HG03354 (cell line): ENCODE data around the gene IER2.

Experiments used
- ATAC-seq: cut with Tn5 transposase; IDR thresholded peaks from one replicate; pipeline ENCODE4 v1.9.1; 2021; ENCODE audit warnings: mild to moderate bottlenecking; ENCODE audit not compliant: unreplicated experiment, poor library complexity, severe bottlenecking

The IER2 gene

GRCh38 chr19:13150187-13150930 is at the start of gene IER2, which contains the start of gene STX10:
TSS of gene IER2 (plus strand) at chr19:13150411. CDS start at chr19:13153187, 2,776 bp downstream.
TSS of gene STX10 (minus strand) at chr19:13150375. CDS start at chr19:13150173, 202 bp downstream.
- peak; percentile 38 for ATAC-seq

- no peak for ATAC-seq
Measured at GRCh38 chr19:13100841-13101589, 49.2 kb upstream of the IER2 start.

GRCh38 chr19:13101590-13102415 is 48.4 kb upstream of the IER2 start:
- no peak for ATAC-seq

- ATAC-seq: peak; percentile 2
Measured at GRCh38 chr19:13102416-13102665, 47.9 kb upstream of the IER2 start.

- peak; percentile 42 for ATAC-seq
Measured at GRCh38 chr19:13102666-13103580, 47.3 kb upstream of the IER2 start, which contains the start of gene LYL1. TSS of gene LYL1 (minus strand) at chr19:13102858. CDS start at chr19:13101171, 1,687 bp downstream.

- peak; percentile 2 for ATAC-seq
Measured at GRCh38 chr19:13103581-13104359, 46.4 kb upstream of the IER2 start.

GRCh38 chr19:13104360-13104847 is 45.8 kb upstream of the IER2 start:
- ATAC-seq: peak; percentile 39

GRCh38 chr19:13104848-13105711 is 45.1 kb upstream of the IER2 start:
- no peak for ATAC-seq

GRCh38 chr19:13109361-13110098 is 40.7 kb upstream of the IER2 start:
- ATAC-seq: no peak

- ATAC-seq: no peak
Measured at GRCh38 chr19:13110099-13110610, 40.1 kb upstream of the IER2 start.

- ATAC-seq: no peak
Measured at GRCh38 chr19:13112555-13112954, 37.7 kb upstream of the IER2 start.

- ATAC-seq: no peak
Measured at GRCh38 chr19:13115936-13116281, 34.3 kb upstream of the IER2 start.

- peak; percentile 59 for ATAC-seq
Measured at GRCh38 chr19:13116282-13117175, 33.7 kb upstream of the IER2 start, which contains the start of gene TRMT1. TSS of gene TRMT1 (minus strand) at chr19:13116740. CDS start at chr19:13116399, 341 bp downstream.

GRCh38 chr19:13117176-13117771 is 32.9 kb upstream of the IER2 start:
- no peak for ATAC-seq

GRCh38 chr19:13117772-13118423 is 32.3 kb upstream of the IER2 start, which contains the start of gene NACC1:
TSS of gene NACC1 (plus strand) at chr19:13118264. CDS start at chr19:13135208, 16,944 bp downstream.
- peak; percentile 63 for ATAC-seq
